ENCODE data around the gene SETBP1. TPM values are rescaled to one million over a fixed set of nuclear protein-coding genes. Genes with fewer than 3 reads are reported as not detected.

SETBP1 gene
- total and polyA plus RNA-seq, 2 of the 8 experiments (the other 6 are each of a cell fraction or from before 2014, with no cell fraction given) = 2.0 to 6.5 TPM

GRCh38 chr18:44974174-44974573, 293.5 kb downstream of the SETBP1 start (continued):
- TF ChIP-seq GTF2F1 (IDR thresholded peaks at IDR 0.05; ENCODE audit: borderline replicate concordance, low read depth, low read length) (no peak), NANOG (IDR thresholded peaks at IDR 0.05; ENCODE audit: insufficient read depth, low read depth, low read length, poor library complexity, severe bottlenecking) (no peak), HDAC2 (IDR thresholded peaks at IDR 0.05; ENCODE audit: borderline replicate concordance in 1 of 2, low read depth in 2 of 2, low read length in 2 of 2) (no peak), RBBP5 (IDR thresholded peaks at IDR 0.05; ENCODE audit: borderline replicate concordance, low read depth, low read length) (no peak), SP4 (IDR thresholded peaks at IDR 0.05; ENCODE audit: low read length) (no peak)

Measured in H1 (cell line).